Left colon (tissue), 2 donors: ENCODE measurements around the gene CROCC2. TPM values are rescaled to one million over a fixed set of nuclear protein-coding genes. Genes with fewer than 3 reads are reported as not detected.

Experiments
- ATAC-seq: fragments of 200-7000 bp; cut with Tn5 transposase; one replicate; pipeline ENCODE4 v1.9.1; 2020; ENCODE audit warnings: mild to moderate bottlenecking, moderate library complexity
- DNase-seq, 2 donors: peaks; one replicate each; pipeline ENCODE4 v3.0.0-alpha.2; 2020
- intact Hi-C, 2 donors: fragments of 100-400 bp; cut with DNase I in 1 of 2; cut with micrococcal nuclease in 1 of 2; formaldehyde crosslinking; loops; one replicate each; pipeline versions ENCODE4 v1.11.2 to v1.14.0; 2022; cut with DNase I, micrococcal nuclease
- total RNA-seq, 2 donors: library from RNA; stranded (reverse); fragmentation: NEBNext Ultra II Directional; extraction: Animal tissue kit (Norgen Biotek cat#: 25700); gene quantifications; one replicate each; pipeline ENCODE4 v1.2.1, GENCODE V29; 2021
- donor health status: DM: no; HTN: no; CAD: no.
- donor health status: DM: yes; HTN: yes; CAD: no.

The CROCC2 gene
- total RNA-seq, 2 donors from 2014 or later: 0.06 TPM; not detected in 1

- no peak for ATAC-seq
- DNase-seq: peak in 1 of 2 donors; percentile 3
- intact Hi-C loops: no loop called here
Measured at GRCh38 chr2:240915526-240916341, 9.6 kb downstream of the CROCC2 start.

- peak; percentile 24 to 33 for DNase-seq
- ATAC-seq: peak; percentile 24
- intact Hi-C loops: no loop called here
Measured at GRCh38 chr2:240916571-240917008, 10.5 kb downstream of the CROCC2 start.

GRCh38 chr2:240917009-240917683 lies 11.0 kb downstream of the CROCC2 start:
- ATAC-seq (no peak), DNase-seq (peak; percentile 5 to 21)
- intact Hi-C loops: no loop called here

- intact Hi-C loops: no loop called here
- ATAC-seq (no peak), DNase-seq (peak; percentile 10)
Measured at GRCh38 chr2:240917684-240918257, 11.6 kb downstream of the CROCC2 start.

- intact Hi-C loops: no loop called here
- ATAC-seq (peak; percentile 17), DNase-seq (peak; percentile 3 to 16)
Measured at GRCh38 chr2:240918258-240919091, 12.3 kb downstream of the CROCC2 start.

- DNase-seq (peak; percentile 3 to 6), ATAC-seq (no peak)
- intact Hi-C loops: no loop called here
Measured at GRCh38 chr2:240919161-240919781, 13.1 kb downstream of the CROCC2 start.

- intact Hi-C loops: no loop called here
- peak; percentile 1 to 18 for DNase-seq
- ATAC-seq: no peak
Measured at GRCh38 chr2:240919786-240920782, 13.9 kb downstream of the CROCC2 start.

DNA sequence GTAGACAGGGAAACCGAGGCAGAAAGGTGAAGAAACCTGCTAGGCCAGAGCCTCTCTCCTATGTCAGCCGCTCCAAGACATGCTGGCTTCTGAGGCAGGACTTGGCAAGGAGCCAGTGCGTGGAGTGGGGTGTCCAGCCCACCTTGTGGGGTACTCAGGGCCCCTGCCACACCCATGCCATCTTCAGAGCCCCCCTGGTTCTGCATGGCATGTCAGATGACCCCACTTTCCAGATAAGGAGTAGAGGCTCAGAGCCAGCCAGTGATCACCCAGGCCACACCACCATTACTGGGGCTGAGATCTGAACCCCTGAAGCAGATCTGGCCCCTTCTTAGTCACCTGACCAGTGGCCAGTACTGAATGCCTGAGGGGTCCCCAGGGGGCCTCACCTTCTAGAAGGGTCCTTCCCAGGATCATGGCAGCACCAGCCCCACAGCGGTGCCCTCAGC lies 14.7 kb downstream of the CROCC2 start:
- ATAC-seq (no peak), DNase-seq (peak; percentile 5 to 8)
- intact Hi-C loops: no loop called here

DNA sequence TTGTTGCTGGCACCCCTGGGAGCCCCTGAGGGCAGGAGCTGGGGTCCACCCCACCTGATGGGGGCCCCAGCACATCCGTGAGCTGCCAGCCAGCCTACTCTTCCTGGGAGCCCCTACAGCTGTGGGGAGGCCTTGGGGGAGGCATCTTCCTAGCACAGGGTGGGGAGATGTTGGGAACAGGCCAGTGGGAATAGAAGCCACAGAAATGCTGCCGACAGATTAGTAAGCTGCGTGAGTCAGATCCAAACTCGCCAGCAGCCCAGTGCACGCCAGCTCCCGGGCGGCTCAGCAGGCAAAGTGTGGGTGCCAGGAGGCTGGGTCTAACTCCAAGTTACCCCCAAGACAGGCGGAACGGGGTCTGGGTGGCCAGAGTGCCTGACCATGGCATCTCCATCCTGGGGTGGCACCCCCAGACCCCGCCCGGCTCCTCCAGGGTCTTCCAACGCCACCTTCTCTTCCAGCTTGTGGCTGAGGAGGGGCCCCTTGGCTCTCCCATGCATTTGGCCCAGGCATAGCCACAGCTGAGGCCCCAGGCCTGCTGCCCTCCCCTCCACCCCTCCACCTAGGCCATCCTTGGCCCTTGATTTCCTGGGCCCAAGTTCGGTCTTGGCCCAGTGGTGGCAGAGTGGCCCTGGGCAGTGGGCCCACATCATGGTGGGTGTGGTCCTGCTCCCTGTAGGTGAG lies 15.3 kb downstream of the CROCC2 start:
- ATAC-seq: no peak
- peak; percentile 22 to 32 for DNase-seq
- intact Hi-C loops: no loop called here

- ATAC-seq: no peak
- DNase-seq: peak in 1 of 2 donors; percentile 22
- intact Hi-C loops: no loop called here
Measured at GRCh38 chr2:240921995-240922244, 15.8 kb downstream of the CROCC2 start.

- no peak for ATAC-seq
- intact Hi-C loops: no loop called here
- DNase-seq: peak in 1 of 2 donors; percentile 12
Measured at GRCh38 chr2:240922245-240922981, 16.3 kb downstream of the CROCC2 start.

DNA sequence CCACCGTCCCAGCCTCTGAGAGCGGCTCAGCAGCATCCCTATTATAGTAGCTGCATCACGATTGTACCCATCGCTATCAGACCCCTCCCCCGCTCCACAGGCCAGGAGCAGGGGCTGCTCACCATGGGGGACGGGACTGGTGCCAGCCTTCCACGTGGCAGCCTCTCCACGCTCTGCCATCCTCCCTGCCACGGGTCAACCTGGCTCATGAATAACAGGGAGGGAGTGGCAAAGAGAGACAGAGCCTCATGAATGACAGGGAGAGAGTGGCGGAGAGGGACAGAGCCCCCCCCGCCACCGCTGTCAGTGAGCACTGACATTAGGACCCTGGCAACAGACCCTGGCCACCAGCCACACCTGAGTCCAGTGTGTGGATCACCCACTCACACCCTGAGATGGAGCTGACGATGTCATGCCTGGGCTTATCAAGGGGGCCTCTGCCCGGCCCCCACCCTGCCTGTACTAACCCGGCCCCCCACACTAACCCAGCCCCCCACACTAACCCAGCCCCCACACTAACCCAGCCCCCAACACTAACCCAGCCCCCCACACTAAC lies 16.9 kb downstream of the CROCC2 start:
- no peak for ATAC-seq
- DNase-seq: peak; percentile 3 to 15

GRCh38 chr2:240925191-240925567 lies 19.0 kb downstream of the CROCC2 start:
- no peak for ATAC-seq
- intact Hi-C loops: no loop called here
- peak in 1 of 2 donors; percentile 12 for DNase-seq

More for the DNA sequence above, 16.9 kb downstream of the CROCC2 start:
- intact Hi-C loops: no loop called here

GRCh38 chr2:240925568-240926515 lies 19.7 kb downstream of the CROCC2 start:
- peak in 1 of 2 donors; percentile 20 for DNase-seq
- intact Hi-C loops: no loop called here
- no peak for ATAC-seq
